Kidney (tissue), 14 donors: ENCODE results near the gene TMEM87B. TPM values are rescaled to one million over a fixed set of nuclear protein-coding genes. Genes with fewer than 3 reads are reported as not detected.

Experiments used
- DNase-seq, 5 donors: peaks; one replicate each; pipeline ENCODE4 v3.0.0-alpha.2; 2013 to 2020
- FAIRE-seq: peaks from 2 replicates; lab custom pipeline; 2012; peaks lifted over from hg19 to GRCh38; lab: Jason Lieb, UNC
- H3K27ac ChIP-seq, 2 donors: one replicate each; pipeline ENCODE4 v1.7.0; 2013; ENCODE audit warnings: low read depth in 2 of 2, low read length in 2 of 2, inconsistent platforms in 1 of 2
- H3K27me3 ChIP-seq: one replicate; pipeline ENCODE4 v1.7.1; 2013; ENCODE audit warnings: low read length, inconsistent platforms; ENCODE audit not compliant: control insufficient read depth, insufficient read depth
- H3K36me3 ChIP-seq, 3 donors: one replicate each; pipeline versions ENCODE4 v1.7.0 to v1.7.1; 2013; ENCODE audit warnings: low read length in 3 of 3, control low read depth in 1 of 3, inconsistent platforms in 1 of 3; ENCODE audit not compliant: insufficient read depth in 3 of 3, control insufficient read depth in 2 of 3
- H3K4me1 ChIP-seq, 3 donors: one replicate each; pipeline versions ENCODE4 v1.7.0 to v1.7.1; 2013; ENCODE audit warnings: low read length in 3 of 3, inconsistent platforms in 1 of 3, low read depth in 1 of 3; ENCODE audit not compliant: control insufficient read depth in 2 of 3, insufficient read depth in 2 of 3
- H3K4me3 ChIP-seq, 3 donors: one replicate each; pipeline versions ENCODE4 v1.7.0 to v1.8.1; 2013; ENCODE audit warnings: low read length in 3 of 3, control low read depth in 1 of 3, inconsistent platforms in 1 of 3
- H3K9ac ChIP-seq, 3 donors: one replicate each; pipeline versions ENCODE4 v1.7.0 to v1.7.1; 2013; ENCODE audit warnings: low read length in 3 of 3, control low read depth in 1 of 3, inconsistent platforms in 1 of 3
- H3K9me3 ChIP-seq, 3 donors: one replicate each; pipeline versions ENCODE4 v1.7.0 to v1.7.1; 2013; ENCODE audit warnings: low read length in 3 of 3, control low read depth in 1 of 3, inconsistent platforms in 1 of 3; ENCODE audit not compliant: control insufficient read depth in 2 of 3, insufficient read depth in 1 of 3
- CTCF ChIP-seq: IDR thresholded peaks from 3 replicates; pipeline ENCODE4 v1.5.1; 2012; ENCODE audit warnings: mild to moderate bottlenecking, moderate library complexity, borderline replicate concordance; ENCODE audit not compliant: insufficient read depth; ENCODE audit errors: extremely low read depth
- intact Hi-C: fragments of 100-400 bp; cut with DNase I; formaldehyde crosslinking; loops from one replicate; pipeline ENCODE4 v1.11.1; 2022
- polyA plus RNA-seq: library from polyadenylated mRNA; stranded (reverse); fragments of 350-450 nt; fragmentation: Illumina TruSeq; extraction: RNeasy Lipid Tissue Mini Kit (QIAGEN cat#74804); gene quantifications from one replicate; pipeline ENCODE4 v1.2.3, GENCODE V29; 2014; ENCODE audit warnings: low read depth, low replicate concordance; ENCODE audit not compliant: insufficient read depth
- total RNA-seq: library from RNA; stranded (reverse); fragmentation: NEBNext Ultra II Directional; extraction: Animal tissue kit (Norgen Biotek cat#: 25700); gene quantifications from one replicate; pipeline ENCODE4 v1.2.1, GENCODE V29; 2021
- donor health status: control.
- donor health status: control.
- donor health status: control.
- donor health status: control.
- donor health status: control.
- donor health status: DM: yes; HTN: yes; CAD: no.
- donor health status: Normal renal cell carcinoma (clear cell type).

The TMEM87B gene
- total and polyA plus RNA-seq, 2 donors from 2014 or later: 6.5 to 21.9 TPM

GRCh38 chr2:112085916-112086669 lies 31.0 kb downstream of the TMEM87B start:
- H3K4me1 ChIP-seq: no peaks in the 10 kb centered on the region
- no peaks in the 10 kb centered on the region for H3K9me3 ChIP-seq
- intact Hi-C loops: no loop called here
- no peak for DNase-seq
- H3K4me3 ChIP-seq: no peak overlapping the region
- no peak for FAIRE-seq
- H3K36me3 ChIP-seq: peaks cover 0 to 33% (median 28%) of the 10 kb centered on the region in 3 donors
- H3K27ac ChIP-seq: no peak overlapping the region
- no peak overlapping the region for H3K9ac ChIP-seq
- H3K27me3 ChIP-seq: no peaks in the 10 kb centered on the region
- no peak for TF ChIP-seq CTCF

GRCh38 chr2:112087346-112088020 lies 32.4 kb downstream of the TMEM87B start:
- Histone ChIP-seq H3K4me3 (no peak overlapping the region), H3K9me3 (no peaks in the 10 kb centered on the region), H3K27me3 (no peaks in the 10 kb centered on the region), H3K9ac (no peak overlapping the region), H3K36me3 (peaks cover 0 to 28% (median 24%) of the 10 kb centered on the region in 3 donors), H3K4me1 (no peaks in the 10 kb centered on the region), H3K27ac (no peak overlapping the region)
- FAIRE-seq: no peak
- TF ChIP-seq CTCF: no peak
- no peak for DNase-seq
- intact Hi-C loops: no loop called here

GRCh38 chr2:112089375-112089774 lies 34.3 kb downstream of the TMEM87B start:
- intact Hi-C loops: no loop called here
- Histone ChIP-seq H3K9me3 (no peaks in the 10 kb centered on the region), H3K27ac (no peak overlapping the region), H3K4me3 (no peak overlapping the region), H3K27me3 (no peaks in the 10 kb centered on the region), H3K4me1 (no peaks in the 10 kb centered on the region), H3K9ac (no peak overlapping the region), H3K36me3 (peaks cover 0 to 22% (median 21%) of the 10 kb centered on the region in 3 donors)
- FAIRE-seq (no peak), DNase-seq (no peak)
- no peak for TF ChIP-seq CTCF
